GOT3 (cell line): ENCODE data around the gene DMRT1.
"Not testable (repeated sequence)": the region's sequence is repeated elsewhere in the genome, so short reads cannot be mapped to it uniquely, and the experiment has no call there.

Source experiments
- DNase-seq: peaks from one replicate; lab custom pipeline; 2025; ENCODE audit warnings: mixed read lengths; lab: John Stamatoyannopoulos, UW

Gene DMRT1

GRCh38 chr9:998299-999110 lies 157.0 kb downstream of the DMRT1 start:
- not testable (repeated sequence) for DNase-seq

GRCh38 chr9:1001838-1002237 lies 160.3 kb downstream of the DMRT1 start:
- DNase-seq, result no peak

GRCh38 chr9:1002678-1003077 lies 161.2 kb downstream of the DMRT1 start:
- DNase-seq, result no peak

- no peak for DNase-seq
Measured at GRCh38 chr9:1005043-1005667, 163.7 kb downstream of the DMRT1 start.

- DNase-seq, result no peak
Measured at GRCh38 chr9:1007312-1007711, 165.8 kb downstream of the DMRT1 start.

- DNase-seq, result no peak
Measured at GRCh38 chr9:1008216-1008615, 166.7 kb downstream of the DMRT1 start.

- DNase-seq, result peak; percentile 7
Measured at GRCh38 chr9:1009101-1009707, 167.7 kb downstream of the DMRT1 start.

- no peak for DNase-seq
Measured at GRCh38 chr9:1013021-1013420, 171.5 kb downstream of the DMRT1 start.

GRCh38 chr9:1014225-1014624 lies 172.7 kb downstream of the DMRT1 start:
- DNase-seq, result no peak

GRCh38 chr9:1014640-1015039 lies 173.1 kb downstream of the DMRT1 start:
- no peak for DNase-seq

GRCh38 chr9:1018121-1018520 lies 176.6 kb downstream of the DMRT1 start:
- DNase-seq, result no peak
